HG02763 (cell line): ENCODE data around the gene ELK4.

Experiments
- ATAC-seq: cut with Tn5 transposase; IDR thresholded peaks from one replicate; pipeline ENCODE4 v1.9.1; 2021; ENCODE audit warnings: mild to moderate bottlenecking, moderate library complexity; ENCODE audit not compliant: unreplicated experiment

The ELK4 gene, protein sequence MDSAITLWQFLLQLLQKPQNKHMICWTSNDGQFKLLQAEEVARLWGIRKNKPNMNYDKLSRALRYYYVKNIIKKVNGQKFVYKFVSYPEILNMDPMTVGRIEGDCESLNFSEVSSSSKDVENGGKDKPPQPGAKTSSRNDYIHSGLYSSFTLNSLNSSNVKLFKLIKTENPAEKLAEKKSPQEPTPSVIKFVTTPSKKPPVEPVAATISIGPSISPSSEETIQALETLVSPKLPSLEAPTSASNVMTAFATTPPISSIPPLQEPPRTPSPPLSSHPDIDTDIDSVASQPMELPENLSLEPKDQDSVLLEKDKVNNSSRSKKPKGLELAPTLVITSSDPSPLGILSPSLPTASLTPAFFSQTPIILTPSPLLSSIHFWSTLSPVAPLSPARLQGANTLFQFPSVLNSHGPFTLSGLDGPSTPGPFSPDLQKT

DNA sequence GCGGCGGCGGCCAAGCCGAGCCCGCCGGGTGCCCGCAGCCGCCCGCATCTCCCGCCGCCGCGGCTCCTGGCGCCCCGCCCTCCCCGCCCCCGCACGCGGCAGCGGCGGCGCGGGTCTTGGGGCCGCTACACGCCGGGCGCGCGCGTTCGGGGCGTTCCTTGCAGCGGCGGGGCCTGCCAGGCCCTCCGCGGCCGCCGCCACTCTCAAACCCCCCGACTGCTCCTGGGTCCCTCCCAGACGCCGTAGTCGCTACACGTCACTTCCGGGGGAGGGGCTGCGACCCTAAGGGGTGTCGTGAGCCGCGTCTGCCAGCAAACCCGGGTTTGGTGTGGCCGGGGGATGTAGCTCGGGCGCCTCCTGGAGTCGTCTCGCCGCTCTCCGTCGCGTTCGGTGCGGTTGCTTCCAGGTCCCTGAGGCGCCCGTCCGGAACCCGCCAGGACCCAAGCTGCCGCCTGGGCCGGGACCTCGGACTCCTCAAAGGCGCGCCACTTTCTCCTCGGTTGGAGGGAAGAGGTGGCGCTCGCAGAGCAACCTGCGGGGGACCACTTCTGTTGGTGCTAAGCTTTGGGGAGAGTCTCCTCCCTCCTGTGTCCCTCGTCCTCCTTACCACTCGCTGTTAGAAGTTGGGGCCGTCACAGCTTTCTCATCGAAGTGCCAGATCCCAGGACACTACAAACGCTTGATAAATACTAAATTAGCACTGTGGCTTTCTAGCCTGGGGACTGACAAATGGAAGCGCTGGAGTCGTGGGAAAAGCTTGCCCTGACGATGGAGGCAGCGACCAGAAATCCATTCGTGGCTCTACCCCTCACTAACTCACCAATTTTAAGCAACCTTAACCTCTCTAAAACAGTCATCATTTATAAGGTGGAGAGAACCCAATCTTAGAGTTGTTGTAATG, at the start of gene ELK4:
Gene ELK4, minus strand, starts transcription at position 244 of the 901 bp plus-strand sequence. CDS start 8,129 bp downstream, outside the sequence.
- ATAC-seq = peak; percentile 79

DNA sequence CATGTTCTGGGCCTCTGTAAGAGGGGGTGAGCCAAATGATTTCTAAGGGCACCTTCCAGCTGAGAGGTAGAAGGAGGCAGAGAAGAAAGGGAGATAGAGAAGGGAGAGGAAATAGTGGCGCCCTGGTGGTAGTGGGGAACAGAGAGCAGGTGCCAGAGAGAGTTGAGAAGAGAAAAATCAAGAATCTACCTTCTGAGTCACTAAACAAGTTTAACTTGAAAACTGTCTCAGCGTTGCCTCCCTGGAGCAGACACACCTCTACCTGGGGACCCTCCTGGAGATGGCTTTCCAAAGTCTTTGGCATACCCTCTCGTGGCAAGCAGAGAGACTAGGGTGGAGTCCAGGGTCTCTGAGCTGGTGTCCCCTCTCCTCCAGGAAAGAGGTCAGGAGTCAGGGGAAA, 49.6 kb upstream of the ELK4 start:
- ATAC-seq = no peak

DNA sequence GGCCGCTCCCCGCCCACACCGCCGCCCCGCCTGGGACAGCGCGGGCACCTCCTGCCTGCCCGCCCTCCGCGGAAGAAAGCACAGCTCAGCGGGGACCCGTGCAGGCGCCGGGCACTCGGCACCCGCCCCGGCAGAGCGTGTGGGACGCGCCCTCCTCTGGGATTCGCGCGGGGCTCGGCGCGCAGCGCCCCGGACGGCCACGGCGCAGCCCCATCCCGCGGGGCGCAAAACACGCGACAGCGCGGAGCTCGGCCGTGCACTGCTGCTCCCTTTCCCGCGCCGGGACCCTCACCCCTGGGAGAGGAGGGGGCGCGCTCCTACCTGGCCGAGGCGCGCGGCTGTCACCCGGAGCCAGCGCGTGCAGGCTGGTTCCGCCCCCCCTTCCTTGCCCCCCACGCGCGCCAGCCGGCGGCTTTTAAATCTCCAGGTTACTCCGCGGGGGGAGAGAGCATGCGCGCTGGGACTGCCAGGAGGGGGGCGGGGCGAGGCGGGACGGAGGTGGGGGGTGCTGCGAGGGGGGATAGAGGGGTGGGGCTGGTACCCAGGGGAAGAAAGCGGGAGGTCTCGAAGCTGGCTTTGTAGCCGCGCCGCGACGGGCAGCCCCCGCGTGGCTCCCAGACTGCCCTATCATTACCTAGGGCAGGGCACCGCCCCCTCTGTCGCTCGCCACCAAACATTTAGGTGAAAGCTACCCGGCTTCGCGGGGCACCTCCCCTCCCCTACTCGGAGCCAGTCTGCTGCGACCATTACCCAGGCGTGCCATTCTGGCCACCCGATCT, 48.5 kb upstream of the ELK4 start, which contains the start of gene SLC45A3:
Gene SLC45A3, minus strand, starts transcription at position 437 of the 779 bp plus-strand sequence. CDS start 15,853 bp downstream, outside the sequence.
- no peak for ATAC-seq

GRCh38 chr1:205678286-205679111, 46.7 kb upstream of the ELK4 start:
- ATAC-seq = no peak

DNA sequence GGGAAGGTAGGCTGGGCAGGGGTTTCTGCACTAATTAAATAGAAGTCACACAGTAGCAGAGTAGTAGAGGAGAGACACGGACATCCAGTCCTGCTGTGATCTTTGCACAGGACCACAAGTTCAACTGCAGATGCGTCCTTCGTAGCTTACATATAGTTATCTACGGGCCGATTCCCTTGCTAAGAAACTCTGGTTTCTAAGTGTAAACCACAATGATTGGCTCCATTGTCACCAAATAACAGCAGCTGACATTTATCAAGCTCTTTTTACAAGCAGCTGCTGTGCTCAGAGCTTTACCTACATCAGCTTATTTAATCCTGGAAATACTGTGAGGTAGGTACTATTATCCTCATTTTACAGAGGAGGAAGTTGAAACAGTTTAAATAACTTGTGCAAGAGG, 45.4 kb upstream of the ELK4 start:
- ATAC-seq = no peak

DNA sequence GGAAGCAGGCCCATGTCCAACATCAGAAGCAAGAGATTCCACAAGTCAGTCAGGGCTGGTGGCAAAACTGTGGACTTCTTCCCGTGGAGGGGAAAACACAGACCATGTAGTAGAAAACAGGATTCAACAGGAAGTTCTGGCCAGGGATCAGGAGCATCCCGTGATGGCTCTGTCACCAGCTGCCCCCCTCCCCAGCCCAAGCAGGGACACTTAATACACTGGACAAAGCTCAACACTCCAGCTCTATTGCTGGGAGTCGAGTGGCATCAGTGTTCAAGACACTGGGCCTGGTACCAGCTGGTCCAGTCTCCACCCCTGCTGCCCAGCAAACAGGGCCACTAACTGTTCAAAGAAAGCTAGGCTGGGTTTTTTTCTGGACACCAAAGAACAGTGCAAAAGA, 44.8 kb upstream of the ELK4 start:
- ATAC-seq = no peak

GRCh38 chr1:205676002-205676401, 44.2 kb upstream of the ELK4 start:
- ATAC-seq = no peak

DNA sequence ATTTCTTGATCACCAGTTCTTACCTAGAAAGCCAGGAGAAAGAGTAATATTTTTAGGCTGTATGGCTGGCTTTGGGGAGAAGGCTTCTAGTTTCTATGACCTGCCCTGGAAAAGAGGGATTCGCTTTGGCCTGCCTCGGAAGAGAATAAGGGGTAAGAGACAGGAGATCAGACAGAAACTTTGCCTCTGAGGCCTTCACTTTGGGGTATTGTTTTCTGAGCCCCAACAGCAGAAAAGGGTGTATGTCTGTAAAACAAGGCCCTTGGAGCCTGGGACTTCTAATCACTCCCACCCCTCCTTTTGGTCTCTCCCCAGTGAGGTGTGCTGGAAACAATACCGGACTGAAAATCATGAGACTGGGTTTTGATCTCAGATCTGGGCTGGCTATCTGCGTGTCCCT, 43.4 kb upstream of the ELK4 start:
- ATAC-seq = no peak

DNA sequence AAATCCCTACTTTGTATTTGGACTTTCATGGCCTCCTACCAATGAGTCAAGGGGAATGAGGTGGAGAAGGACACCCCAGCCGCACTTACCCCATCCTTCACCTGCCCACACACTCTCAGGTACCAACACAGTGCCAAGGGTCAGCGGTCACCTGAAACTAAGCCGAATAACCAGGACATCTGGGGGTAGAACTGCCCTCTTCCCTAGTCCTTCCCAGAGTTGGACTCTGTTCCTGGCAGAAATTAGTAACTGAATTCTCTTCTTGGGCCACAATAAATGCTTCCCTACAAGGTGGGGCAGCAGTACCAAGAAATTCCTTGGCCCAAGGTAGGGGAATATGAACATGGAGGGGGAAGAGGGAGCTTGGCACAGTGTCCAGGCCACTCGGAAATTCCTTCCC, 41.2 kb upstream of the ELK4 start:
- ATAC-seq = no peak

GRCh38 chr1:205672395-205672889, 40.6 kb upstream of the ELK4 start:
- no peak for ATAC-seq

GRCh38 chr1:205670611-205671430, 39.0 kb upstream of the ELK4 start:
- no peak for ATAC-seq

- ATAC-seq = no peak
Measured at GRCh38 chr1:205670150-205670446, 38.3 kb upstream of the ELK4 start.

DNA sequence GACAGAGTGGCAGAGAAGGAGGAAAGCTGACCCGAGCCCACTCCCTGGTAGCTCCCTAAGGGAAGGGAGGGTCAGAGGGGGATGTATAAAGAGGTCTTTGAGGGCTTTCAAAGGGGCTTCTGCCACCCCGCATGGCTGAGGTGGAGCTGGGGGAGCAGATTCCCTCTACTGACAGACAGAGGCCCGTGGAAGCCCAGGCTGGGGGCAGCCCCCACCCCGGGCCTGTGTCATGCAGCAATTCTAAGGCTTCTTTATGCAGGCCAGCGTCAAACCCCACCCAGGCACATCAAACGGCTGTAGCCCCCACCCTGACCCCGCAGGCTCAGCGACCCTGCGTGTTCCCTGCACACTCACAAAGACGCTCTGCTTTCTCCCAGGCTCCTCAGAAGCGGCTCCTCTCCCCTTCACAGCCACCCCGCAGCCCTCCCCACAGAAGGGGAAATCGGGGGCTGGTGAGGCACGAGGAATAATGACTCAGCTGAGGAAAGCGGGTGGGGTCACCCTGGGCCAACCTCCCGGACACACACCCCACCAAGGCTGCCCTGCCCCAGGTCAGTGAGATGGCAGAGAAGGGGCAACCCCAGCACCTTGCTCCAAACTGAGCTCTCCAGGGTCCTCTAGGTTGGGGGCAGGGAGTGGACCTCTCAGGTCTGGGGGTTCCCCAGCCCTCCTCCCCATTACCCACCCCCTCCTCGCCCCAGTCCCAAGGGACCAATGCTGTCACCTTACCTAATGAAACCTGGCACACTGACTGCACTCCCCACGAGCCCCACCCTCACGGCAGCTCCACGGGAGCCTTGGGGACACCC, 37.7 kb upstream of the ELK4 start:
- ATAC-seq = no peak

DNA sequence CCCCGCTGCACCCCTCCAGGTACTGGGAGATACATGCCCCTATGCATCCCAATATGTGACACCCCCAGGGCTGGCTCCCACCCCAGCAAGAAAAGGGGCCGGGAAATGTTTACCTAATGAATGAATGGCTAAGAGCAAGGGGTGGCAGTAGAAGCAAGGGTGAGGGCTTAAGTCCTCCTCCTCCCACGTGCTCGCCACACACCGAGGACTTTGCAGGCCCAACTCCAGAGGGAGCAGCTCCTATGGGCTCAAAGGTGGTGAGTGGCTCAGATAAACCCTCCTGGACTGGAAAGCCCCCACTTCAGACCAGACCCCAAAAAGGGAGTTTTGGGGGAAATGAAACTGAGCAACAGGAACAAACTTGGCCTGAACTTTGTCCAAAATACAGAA, 37.1 kb upstream of the ELK4 start:
- no peak for ATAC-seq

DNA sequence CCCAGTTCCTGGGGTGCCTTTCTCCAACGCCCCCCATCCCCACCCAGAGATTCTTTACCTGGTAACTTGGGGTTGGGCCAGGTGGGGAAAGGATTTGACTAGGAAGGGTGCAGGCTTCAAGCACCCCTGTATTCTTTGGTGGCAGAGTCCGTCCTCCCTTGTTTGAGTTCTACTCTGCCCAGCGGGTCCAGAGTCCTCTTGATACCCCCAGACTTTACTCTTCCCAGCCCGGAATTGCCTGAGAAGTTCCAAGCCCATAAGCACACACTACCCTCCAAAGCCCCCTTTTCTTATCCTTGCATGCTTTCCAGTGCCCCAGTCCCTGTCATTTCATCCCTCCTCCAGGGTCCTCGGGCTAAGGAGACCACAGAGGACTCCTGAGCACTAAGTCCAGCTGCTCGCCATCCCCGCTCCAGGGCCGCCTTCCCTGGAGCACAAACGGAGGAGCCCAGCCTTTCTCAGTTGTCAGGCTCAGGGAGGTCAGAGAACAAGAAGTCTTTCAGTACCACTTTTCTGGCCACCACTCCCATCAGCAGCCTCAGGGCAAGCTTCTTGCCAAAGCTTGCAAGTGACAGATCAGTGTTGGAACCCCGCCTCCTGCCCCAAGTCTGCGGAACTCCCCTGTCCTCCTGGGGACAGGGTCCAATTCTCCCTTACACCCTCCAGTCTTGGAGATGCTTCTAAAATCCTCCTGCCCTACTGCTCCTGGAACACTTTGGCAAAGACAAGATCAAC, 36.3 kb upstream of the ELK4 start:
- no peak for ATAC-seq

DNA sequence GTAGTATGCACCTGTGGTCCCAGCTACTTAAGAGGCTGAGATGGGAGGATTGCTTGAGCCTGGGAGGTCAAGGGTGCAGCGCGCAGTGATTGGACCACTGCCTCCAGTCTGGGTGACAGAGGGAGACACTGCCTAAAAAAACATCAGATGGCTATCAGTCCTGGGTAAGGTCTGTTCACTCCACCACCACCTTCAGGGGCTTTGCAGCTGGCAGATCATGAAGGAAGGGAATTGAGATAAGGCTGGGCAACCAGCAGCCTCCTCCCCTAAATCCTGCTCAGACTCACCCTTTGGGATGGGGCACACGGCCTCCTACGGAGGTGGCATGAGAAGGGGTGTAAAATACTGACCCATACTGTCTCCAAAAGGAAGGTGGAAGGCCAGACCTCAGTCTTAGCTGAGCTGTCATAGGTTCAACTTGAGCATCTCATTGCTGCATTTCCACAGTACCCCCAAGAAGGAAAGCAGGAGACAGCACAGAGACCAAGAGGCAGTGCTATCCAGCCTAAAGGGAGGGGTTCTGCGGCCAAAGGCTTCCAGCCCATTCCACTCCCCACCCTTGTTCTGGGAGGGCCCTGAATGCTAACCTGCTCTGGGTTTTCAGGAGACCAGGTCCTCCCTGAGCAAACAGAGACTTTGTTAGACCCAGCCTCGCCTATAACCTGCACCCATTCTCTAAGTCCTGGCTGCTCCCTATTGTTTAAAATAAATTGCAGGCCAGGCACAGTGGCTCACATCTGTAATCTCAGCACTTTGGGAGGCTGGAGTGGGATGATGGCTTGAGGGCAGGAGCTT, 34.8 kb upstream of the ELK4 start:
- no peak for ATAC-seq
